Frontal cortex (tissue), 4 donors: ENCODE data around the gene DKK1. TPM values are rescaled to one million over a fixed set of nuclear protein-coding genes. Genes with fewer than 3 reads are reported as not detected.

ENCODE experiments used
- DNase-seq, 2 donors: peaks; one replicate each; pipeline ENCODE4 v3.0.0; 2012; ENCODE audit warnings: low spot score in 2 of 2
- FAIRE-seq: peaks from 2 replicates; lab custom pipeline; 2012; peaks lifted over from hg19 to GRCh38; lab: Jason Lieb, UNC
- total RNA-seq: library from RNA; depleted of rRNA; stranded (reverse); fragments of >200 nt; gene quantifications from one replicate; pipeline ENCODE4 v1.2.3, GENCODE V29; 2014
- donor health status: control.
- donor health status: control.
- donor health status: control.

Gene DKK1
- total RNA-seq, 1 donor from 2014 or later, result 6.5 TPM

DNA sequence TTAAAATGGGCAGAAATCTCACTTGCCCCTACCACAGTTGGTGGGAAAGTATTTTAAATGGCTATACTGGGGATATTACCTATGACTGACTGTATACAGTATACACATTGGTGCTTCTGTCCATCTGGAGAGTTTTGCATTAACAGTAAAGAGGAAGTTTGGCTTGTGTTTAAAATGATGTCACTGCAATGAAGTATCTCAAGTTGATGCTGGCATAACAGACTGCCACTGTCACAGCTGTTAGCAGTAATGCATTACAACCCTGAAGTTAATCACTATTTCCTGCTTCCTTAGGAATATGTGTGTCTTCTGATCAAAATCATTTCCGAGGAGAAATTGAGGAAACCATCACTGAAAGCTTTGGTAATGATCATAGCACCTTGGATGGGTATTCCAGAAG, 1.9 kb downstream of the DKK1 start:
- DNase-seq (no peak), FAIRE-seq (no peak)

- FAIRE-seq (no peak), DNase-seq (no peak)
These were observed 2.4 kb downstream of the DKK1 start for GRCh38 chr10:52316500-52316899.

DNA sequence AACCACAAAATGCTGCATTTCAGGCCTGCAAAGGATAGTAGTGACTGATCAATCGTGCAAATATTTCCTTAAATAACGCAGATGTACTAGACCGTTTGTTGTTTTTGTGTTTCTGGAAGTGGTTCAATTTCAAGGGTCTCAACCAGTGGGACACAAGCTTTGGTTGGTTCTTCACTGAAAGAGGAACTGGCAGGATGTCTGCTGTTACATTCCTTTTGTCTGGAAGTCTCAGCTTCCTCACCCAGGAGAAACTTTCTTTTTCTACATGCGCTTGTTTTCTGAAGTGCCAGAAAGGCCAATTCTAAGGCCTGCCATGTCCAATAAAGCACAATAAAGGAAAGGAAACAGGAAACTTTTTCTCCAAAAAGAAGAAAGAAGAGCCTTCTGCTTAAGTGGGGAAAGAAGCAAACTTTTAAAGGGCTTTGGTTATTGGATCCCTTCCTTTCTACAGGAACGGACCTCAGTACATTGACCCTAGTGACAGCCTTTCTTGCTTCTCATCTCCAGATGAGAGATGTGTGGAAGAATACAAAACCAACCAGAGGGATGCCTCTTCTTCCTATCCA, 4.1 kb downstream of the DKK1 start:
- FAIRE-seq, result no peak

GRCh38 chr10:52318822-52319464, 4.9 kb downstream of the DKK1 start:
- FAIRE-seq (no peak), DNase-seq (no peak)

More for the DNA sequence above, 4.1 kb downstream of the DKK1 start:
- no peak for DNase-seq

DNA sequence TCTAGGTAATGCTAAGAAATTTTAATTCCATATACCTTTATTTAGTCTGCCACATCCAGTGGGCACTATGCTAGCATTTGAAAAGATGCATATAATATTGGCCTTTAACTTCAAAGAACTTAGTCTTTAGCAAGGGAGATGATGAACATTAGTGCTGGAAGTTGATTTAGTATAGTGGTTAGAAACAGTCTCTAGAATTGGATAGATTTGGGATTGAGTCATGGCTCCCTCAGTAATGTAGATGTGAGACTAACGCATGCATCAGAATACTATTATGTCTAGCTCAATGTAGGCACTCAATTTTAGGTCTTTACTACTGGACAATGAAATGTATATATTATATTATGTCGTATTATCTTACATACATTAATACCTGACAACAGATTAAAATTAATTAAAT, 5.8 kb downstream of the DKK1 start:
- DNase-seq, result no peak
- no peak for FAIRE-seq

DNA sequence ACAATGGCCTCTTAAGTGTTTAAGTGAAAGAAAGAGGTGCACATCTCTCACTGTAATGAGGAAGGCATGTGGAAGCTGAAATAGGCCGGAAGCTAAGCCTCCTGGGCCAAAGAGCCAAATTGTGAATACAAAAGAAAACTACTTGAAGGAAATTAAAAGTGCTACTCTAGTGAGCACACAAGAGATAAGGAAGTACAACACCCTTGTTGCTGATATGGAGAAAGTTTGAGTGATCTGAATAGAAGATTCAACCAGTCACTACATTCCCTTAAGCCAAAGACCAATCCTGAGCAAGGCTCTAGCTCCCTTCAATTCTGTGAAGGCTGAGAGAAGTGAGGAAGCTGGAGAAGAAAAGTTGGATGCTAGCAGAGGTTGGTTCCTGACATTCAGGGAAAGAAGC, 8.2 kb downstream of the DKK1 start:
- FAIRE-seq, result no peak
- no peak for DNase-seq

- FAIRE-seq, result no peak
- no peak for DNase-seq
These were observed 8.9 kb downstream of the DKK1 start for GRCh38 chr10:52322936-52323335.

- DNase-seq (no peak), FAIRE-seq (no peak)
These were observed 12.3 kb downstream of the DKK1 start for GRCh38 chr10:52326382-52326781.

DNA sequence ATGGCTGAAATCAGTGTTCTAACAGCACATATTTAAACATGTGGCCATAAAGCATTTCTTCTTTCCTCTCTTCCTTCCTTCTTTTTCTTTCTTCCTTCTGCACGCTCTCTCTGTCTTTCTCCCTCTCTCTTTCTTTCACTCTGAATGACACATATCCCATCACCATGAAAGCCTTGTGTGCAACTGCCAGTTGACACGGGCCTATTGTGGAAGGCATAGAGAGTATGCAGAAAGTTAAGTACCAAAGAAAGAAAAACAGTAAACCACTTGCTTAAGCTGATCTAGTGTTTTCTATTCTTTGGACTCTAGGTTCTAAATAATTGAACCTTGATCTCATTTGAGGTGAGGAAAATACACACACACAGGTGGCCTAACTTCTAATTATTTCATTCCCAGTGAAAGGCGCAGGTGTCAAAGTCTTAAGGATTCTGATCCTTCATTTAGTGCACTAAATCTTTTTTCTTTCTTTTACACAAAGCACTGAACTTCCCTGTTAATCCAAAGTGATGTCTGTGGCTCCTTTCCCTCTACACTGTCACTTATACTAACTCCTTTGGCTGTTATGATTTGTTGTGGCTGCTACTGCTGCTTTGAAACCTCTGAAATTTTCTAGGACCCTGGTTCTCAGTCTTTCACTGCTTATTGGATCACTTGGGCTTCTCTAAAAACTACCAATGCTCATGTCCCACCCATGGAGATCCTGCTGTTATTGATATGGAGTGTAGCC, 17.7 kb downstream of the DKK1 start:
- no peak for FAIRE-seq
- DNase-seq, result no peak

GRCh38 chr10:52332815-52333214, 18.7 kb downstream of the DKK1 start:
- FAIRE-seq (no peak), DNase-seq (no peak)

DNA sequence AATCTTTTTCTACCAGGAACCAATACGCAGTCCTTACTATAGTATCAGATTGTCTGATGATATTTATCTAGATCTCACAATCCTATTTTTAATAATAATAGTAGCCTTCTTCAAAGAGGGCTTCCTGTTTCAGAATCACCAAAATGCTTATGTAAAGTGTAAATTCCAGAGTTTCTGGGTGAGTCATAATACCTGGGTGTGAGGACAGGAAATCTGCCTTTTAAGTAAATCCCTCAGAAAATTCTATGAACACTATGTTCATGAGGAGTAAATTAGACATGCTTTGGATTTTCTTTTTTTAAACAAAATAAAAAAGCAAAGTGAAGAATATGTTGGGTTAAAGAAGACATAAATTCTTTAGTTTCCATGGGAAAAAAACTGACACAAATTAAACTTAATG, 20.5 kb downstream of the DKK1 start:
- no peak for FAIRE-seq

DNA sequence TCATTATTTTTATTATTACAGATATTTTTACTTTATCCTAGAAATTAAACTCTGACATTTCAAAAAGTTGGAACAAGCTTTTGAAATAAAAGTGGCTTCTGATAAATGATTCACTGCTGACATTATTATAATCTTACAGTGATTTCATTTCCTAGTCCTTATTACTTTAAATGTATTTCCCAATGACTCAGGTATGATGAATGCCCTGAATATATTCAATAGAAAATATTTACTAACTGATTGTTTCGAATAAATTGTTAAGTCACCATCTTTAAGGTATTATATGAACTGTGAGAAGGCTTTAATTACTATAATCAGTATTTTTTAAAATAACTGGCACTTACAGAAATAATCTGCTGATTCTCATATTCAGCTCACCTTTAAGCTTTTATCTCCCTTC, 21.6 kb downstream of the DKK1 start:
- FAIRE-seq, result no peak
- DNase-seq, result no peak

More for the DNA sequence above, 20.5 kb downstream of the DKK1 start:
- no peak for DNase-seq

- DNase-seq (no peak), FAIRE-seq (no peak)
These were observed 23.1 kb downstream of the DKK1 start for GRCh38 chr10:52337225-52337624.

DNA sequence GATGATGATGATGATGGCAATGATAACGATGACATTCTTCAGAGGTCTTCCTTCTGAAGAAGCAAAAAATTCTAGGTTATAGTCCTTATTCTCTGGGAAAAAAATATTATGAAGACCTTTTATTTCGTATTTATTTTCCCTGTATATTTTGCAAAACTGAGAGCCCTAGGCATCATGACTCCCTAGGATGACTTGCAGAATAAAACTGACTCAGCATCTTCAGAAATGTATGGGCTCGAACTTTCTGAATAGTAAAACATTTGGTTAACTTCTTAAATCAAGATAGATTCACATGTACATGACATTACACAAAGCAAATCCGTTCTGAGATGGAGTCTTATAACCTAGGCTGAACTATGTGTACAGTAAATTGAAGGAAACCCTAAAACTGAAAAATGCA, 29.4 kb downstream of the DKK1 start:
- DNase-seq (no peak), FAIRE-seq (no peak)

GRCh38 chr10:52346394-52347326, 32.6 kb downstream of the DKK1 start:
- DNase-seq, result no peak
- no peak for FAIRE-seq

GRCh38 chr10:52347327-52347667, 33.2 kb downstream of the DKK1 start:
- FAIRE-seq (no peak), DNase-seq (no peak)

DNA sequence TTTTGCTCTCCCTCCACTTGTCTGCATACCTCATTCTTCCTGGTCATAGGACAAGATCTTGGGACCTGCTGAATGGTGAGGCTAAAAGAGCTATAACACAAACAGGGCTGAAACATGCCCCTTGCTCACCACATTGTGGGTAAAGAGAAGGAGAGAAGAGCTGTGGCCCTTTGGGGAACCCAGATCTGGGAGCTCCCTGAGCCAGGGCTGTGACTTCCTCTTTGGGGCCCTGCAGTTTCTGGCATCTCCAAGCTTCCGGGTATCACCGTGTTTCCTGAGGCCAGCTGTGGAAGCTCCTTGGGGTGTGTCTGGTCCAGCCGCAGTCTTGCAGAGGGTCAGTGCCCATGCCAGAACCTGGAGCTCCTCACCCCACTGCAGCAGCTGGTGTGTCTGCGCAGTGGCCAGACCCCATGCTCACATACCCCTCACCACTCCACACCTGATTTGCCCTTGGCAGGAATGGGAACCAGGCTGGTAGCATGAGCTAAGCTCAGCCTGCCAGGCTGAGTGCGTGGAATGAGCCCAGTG, 34.0 kb downstream of the DKK1 start:
- DNase-seq (no peak), FAIRE-seq (no peak)

DNA sequence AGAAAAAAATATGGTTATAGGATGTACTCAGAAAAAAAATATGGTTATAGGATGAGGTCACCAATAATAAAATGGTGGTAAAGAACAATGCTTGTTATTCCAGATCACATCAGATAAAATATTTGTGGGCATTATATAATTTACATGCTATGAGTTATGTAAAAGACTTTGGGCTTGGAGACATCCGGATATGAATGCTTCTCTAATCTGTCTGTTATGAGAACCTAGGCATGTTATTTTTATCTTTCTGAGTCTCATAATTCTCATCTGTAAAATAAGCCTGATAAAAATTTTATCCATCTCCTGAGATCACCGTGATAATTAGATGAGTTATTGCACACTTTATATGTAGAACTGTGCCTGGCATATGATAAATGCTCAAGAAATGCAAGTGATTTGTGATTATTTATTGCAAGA, 37.8 kb downstream of the DKK1 start:
- FAIRE-seq (no peak), DNase-seq (no peak)

- DNase-seq (no peak), FAIRE-seq (no peak)
These were observed 39.1 kb downstream of the DKK1 start for GRCh38 chr10:52353205-52353604.

DNA sequence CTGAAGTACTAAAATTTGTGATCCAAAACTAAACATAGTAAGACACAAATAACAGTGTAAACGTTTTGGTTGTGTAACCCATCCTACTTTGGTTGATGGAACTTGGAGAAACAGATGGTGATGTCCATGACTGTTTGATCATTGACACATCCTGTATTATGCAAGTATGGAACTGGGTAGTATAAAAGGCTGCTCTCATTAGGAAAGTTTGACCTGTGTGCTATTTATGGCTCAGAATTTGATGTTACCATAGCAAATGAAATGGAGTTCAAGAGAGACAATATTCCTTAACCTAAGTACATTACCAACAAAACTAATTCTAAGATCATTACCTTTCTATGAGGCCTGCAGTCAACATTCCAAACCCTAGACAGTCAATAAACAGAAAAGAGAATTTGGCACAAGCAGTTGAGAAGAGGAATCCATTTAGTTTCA, 39.9 kb downstream of the DKK1 start:
- FAIRE-seq, result no peak
- no peak for DNase-seq
